ENCODE measurements around the gene BCKDHA. TPM values are rescaled to one million over a fixed set of nuclear protein-coding genes. Genes with fewer than 3 reads are reported as not detected.

BCKDHA gene
- total and polyA plus RNA-seq, 2 donors (not counting 1 experiment from before 2014, with no cell fraction given), result 11.2 to 30.7 TPM

GRCh38 chr19:41392775-41393174 is 4.8 kb upstream of the BCKDHA start:
- Histone ChIP-seq H3K27me3 (ENCODE audit: control insufficient read depth, insufficient read depth, low read length) (no peaks in the 10 kb centered on the region), H3K27ac (ENCODE audit: insufficient read depth, low read length) (no peak overlapping the region), H3K36me3 (ENCODE audit: control insufficient read depth, insufficient read depth, low read length) (peaks cover 1% of the 10 kb centered on the region), H3K79me2 (ENCODE audit: control insufficient read depth, insufficient read depth, low read length) (no peaks in the 10 kb centered on the region), H3K4me3 (replicated peaks in 1 of 4; ENCODE audit: control extremely low read depth in 1 of 4, insufficient read depth in 1 of 4, low read depth in 3 of 4, low read length in 4 of 4) (no peak overlapping the region), H2AFZ (ENCODE audit: low read length) (no peak overlapping the region), H3K4me1 (ENCODE audit: control insufficient read depth, extremely low read depth, insufficient read depth, low read length) (no peaks in the 10 kb centered on the region), H4K20me1 (ENCODE audit: control insufficient read depth, extremely low read depth, insufficient read depth, low read length) (no peaks in the 10 kb centered on the region), H3K4me2 (ENCODE audit: extremely low read depth, insufficient read depth, low read length) (no peak overlapping the region), H3K9ac (ENCODE audit: insufficient read depth, low read length) (no peak overlapping the region), H3K9me3 (ENCODE audit: control insufficient read depth, insufficient read depth, low read depth, low read length) (no peaks in the 10 kb centered on the region)
- DNase-seq (ENCODE audit: low read depth in 2 of 2), result no peak
- TF ChIP-seq, protein P1, sequence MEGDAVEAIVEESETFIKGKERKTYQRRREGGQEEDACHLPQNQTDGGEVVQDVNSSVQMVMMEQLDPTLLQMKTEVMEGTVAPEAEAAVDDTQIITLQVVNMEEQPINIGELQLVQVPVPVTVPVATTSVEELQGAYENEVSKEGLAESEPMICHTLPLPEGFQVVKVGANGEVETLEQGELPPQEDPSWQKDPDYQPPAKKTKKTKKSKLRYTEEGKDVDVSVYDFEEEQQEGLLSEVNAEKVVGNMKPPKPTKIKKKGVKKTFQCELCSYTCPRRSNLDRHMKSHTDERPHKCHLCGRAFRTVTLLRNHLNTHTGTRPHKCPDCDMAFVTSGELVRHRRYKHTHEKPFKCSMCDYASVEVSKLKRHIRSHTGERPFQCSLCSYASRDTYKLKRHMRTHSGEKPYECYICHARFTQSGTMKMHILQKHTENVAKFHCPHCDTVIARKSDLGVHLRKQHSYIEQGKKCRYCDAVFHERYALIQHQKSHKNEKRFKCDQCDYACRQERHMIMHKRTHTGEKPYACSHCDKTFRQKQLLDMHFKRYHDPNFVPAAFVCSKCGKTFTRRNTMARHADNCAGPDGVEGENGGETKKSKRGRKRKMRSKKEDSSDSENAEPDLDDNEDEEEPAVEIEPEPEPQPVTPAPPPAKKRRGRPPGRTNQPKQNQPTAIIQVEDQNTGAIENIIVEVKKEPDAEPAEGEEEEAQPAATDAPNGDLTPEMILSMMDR (conservative IDR thresholded peaks at IDR 0.05 in 1 of 2, IDR thresholded peaks at IDR 0.05 in 1 of 2; ENCODE audit: low read depth in 1 of 2, low read length in 2 of 2), result no peak
- TF ChIP-seq EZH2 (IDR thresholded peaks at IDR 0.05; ENCODE audit: low read length, missing control alignments), result no peak

DNA sequence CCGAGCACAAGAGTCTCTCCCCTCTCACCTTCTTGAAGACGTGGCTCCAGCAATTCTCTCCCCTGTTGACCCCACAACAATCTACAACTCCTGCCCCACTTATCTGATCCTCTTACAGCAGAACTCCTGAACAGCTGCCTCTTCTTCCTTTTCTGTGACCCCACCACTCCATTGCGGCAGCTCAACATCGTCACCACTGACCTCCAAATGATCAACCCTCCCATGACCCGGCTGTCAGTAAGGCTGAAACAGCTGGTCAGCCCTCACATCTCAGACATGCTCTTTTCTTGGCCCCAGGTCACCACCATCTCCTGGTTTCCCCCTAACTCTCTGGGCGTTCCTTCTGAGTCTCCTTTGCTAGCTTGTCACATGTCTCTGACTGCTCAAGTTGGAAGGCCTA is 2.3 kb upstream of the BCKDHA start:
- Histone ChIP-seq H3K9ac (ENCODE audit: insufficient read depth, low read length) (no peak overlapping the region), H3K36me3 (ENCODE audit: control insufficient read depth, insufficient read depth, low read length) (no peaks in the 10 kb centered on the region), H2AFZ (ENCODE audit: low read length) (no peak overlapping the region), H3K4me2 (ENCODE audit: extremely low read depth, insufficient read depth, low read length) (no peak overlapping the region), H3K27me3 (ENCODE audit: control insufficient read depth, insufficient read depth, low read length) (no peaks in the 10 kb centered on the region), H3K4me1 (ENCODE audit: control insufficient read depth, extremely low read depth, insufficient read depth, low read length) (peaks cover 4% of the 10 kb centered on the region), H4K20me1 (ENCODE audit: control insufficient read depth, extremely low read depth, insufficient read depth, low read length) (no peaks in the 10 kb centered on the region), H3K79me2 (ENCODE audit: control insufficient read depth, insufficient read depth, low read length) (peaks cover 7% of the 10 kb centered on the region), H3K4me3 (replicated peaks in 1 of 4; ENCODE audit: control extremely low read depth in 1 of 4, insufficient read depth in 1 of 4, low read depth in 3 of 4, low read length in 4 of 4) (no peak overlapping the region), H3K9me3 (ENCODE audit: control insufficient read depth, insufficient read depth, low read depth, low read length) (no peaks in the 10 kb centered on the region), H3K27ac (ENCODE audit: insufficient read depth, low read length) (no peak overlapping the region)
- DNase-seq (ENCODE audit: low read depth in 2 of 2), result no peak
- TF ChIP-seq, protein P1 (conservative IDR thresholded peaks at IDR 0.05 in 1 of 2, IDR thresholded peaks at IDR 0.05 in 1 of 2; ENCODE audit: low read depth in 1 of 2, low read length in 2 of 2), result no peak

- peaks cover 4% of the 10 kb centered on the region for H3K4me1 ChIP-seq (ENCODE audit: control insufficient read depth, extremely low read depth, insufficient read depth, low read length)
- peak overlapping the region; percentile 86 for H3K4me2 ChIP-seq (ENCODE audit: extremely low read depth, insufficient read depth, low read length)
- no peaks in the 10 kb centered on the region for H3K9me3 ChIP-seq (ENCODE audit: control insufficient read depth, insufficient read depth, low read depth, low read length)
- no peak for TF ChIP-seq EZH2 (IDR thresholded peaks at IDR 0.05; ENCODE audit: low read length, missing control alignments)
- TF ChIP-seq, protein P1 (conservative IDR thresholded peaks at IDR 0.05 in 1 of 2, IDR thresholded peaks at IDR 0.05 in 1 of 2; ENCODE audit: low read depth in 1 of 2, low read length in 2 of 2), result no peak
- H3K4me3 ChIP-seq (replicated peaks in 1 of 4; ENCODE audit: control extremely low read depth in 1 of 4, insufficient read depth in 1 of 4, low read depth in 3 of 4, low read length in 4 of 4), result peak overlapping the region; percentile 74 to 100 (median 84)
- H3K27me3 ChIP-seq (ENCODE audit: control insufficient read depth, insufficient read depth, low read length), result no peaks in the 10 kb centered on the region
- H3K36me3 ChIP-seq (ENCODE audit: control insufficient read depth, insufficient read depth, low read length), result no peaks in the 10 kb centered on the region
- no peak for DNase-seq (ENCODE audit: low read depth in 2 of 2)
- peaks cover 7% of the 10 kb centered on the region for H3K79me2 ChIP-seq (ENCODE audit: control insufficient read depth, insufficient read depth, low read length)
- H2AFZ ChIP-seq (ENCODE audit: low read length), result peak overlapping the region; percentile 83
- H3K9ac ChIP-seq (ENCODE audit: insufficient read depth, low read length), result peak overlapping the region; percentile 93
- H3K27ac ChIP-seq (ENCODE audit: insufficient read depth, low read length), result peak overlapping the region; percentile 96
- H4K20me1 ChIP-seq (ENCODE audit: control insufficient read depth, extremely low read depth, insufficient read depth, low read length), result no peaks in the 10 kb centered on the region
These were observed 416 bp downstream of the BCKDHA start for GRCh38 chr19:41398050-41398418.
